ENCODE data around the gene DDX51. TPM values are rescaled to one million over a fixed set of nuclear protein-coding genes. Genes with fewer than 3 reads are reported as not detected.

The DDX51 gene
- polyA plus RNA-seq, 3 donors from 2014 or later, result 2.9 to 6.3 (median 5.0) TPM

- H3K27ac Mint-ChIP-seq, result no peak overlapping the region
- peaks cover 0 to 3% (median 0%) of the 10 kb centered on the region in 3 donors for H3K27me3 Mint-ChIP-seq (ENCODE audit: low read depth in 3 of 3)
- no peak for DNase-seq
- H3K4me3 Mint-ChIP-seq, result no peak overlapping the region
- H3K9me3 Mint-ChIP-seq, result no peaks in the 10 kb centered on the region
- no peaks in the 10 kb centered on the region for H3K36me3 Mint-ChIP-seq
- H3K4me1 Mint-ChIP-seq, result peaks cover 1 to 2% of the 10 kb centered on the region in 2 donors
Observed at GRCh38 chr12:132158677-132159554, 14.8 kb upstream of the DDX51 start.

DNA sequence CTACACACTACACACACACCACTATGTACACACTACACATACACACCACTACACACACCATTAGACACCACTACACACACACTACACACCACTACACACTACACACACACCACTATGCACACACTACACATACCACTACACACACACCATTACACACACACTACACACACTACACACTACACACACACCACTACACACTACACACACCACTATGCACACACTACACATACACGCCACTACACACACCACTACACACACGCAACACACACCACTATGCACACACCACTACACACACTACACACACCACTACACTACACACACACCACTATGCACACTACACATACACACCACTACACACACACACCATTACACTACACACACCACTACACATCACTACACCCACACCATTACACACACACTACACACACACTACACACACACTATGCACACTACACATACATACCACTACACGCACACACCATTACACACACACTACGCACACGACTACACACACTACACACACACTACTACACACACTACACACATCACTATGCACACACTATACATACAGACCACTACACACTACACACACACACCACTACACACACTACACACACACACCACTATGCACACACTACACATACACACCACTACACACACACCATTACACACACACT lies 13.8 kb upstream of the DDX51 start:
- no peak overlapping the region for H3K27ac Mint-ChIP-seq
- DNase-seq, result no peak
- peaks cover 0 to 3% of the 10 kb centered on the region in 2 donors for H3K4me1 Mint-ChIP-seq
- peaks cover 0 to 6% (median 0%) of the 10 kb centered on the region in 3 donors for H3K27me3 Mint-ChIP-seq (ENCODE audit: low read depth in 3 of 3)
- no peaks in the 10 kb centered on the region for H3K9me3 Mint-ChIP-seq
- no peaks in the 10 kb centered on the region for H3K36me3 Mint-ChIP-seq
- H3K4me3 Mint-ChIP-seq, result no peak overlapping the region

GRCh38 chr12:132156573-132157325 lies 12.6 kb upstream of the DDX51 start:
- Mint-ChIP-seq H3K4me1 (peaks cover 0 to 3% of the 10 kb centered on the region in 2 donors), H3K4me3 (no peak overlapping the region), H3K27me3 (ENCODE audit: low read depth in 3 of 3) (peaks cover 0 to 6% (median 0%) of the 10 kb centered on the region in 3 donors), H3K36me3 (no peaks in the 10 kb centered on the region), H3K27ac (no peak overlapping the region), H3K9me3 (no peaks in the 10 kb centered on the region)
- DNase-seq, result no peak

DNA sequence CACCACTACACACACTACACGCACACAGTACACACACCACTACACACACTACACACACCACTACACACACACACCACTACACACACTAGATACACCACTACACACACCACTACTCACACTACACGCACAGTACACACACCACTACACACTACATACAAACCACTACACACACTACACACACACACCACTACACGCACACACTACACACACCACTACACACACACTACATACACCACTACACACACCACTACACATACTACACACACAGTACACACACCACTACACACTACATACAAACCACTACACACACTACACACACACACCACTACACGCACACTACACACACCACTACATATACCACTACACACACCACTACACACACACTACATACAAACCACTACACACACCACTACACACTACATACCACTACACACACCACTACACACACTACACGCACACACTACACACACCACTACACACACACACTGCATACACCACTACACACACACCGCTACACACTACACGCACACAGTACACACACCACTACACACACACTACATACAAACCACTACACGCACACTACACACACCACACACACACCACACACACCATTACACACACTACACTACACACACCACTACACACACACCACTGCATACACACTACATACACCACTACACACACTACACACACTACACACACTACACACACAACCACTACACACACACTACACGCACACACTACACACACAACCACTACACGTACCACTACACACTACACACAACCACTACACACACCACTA lies 11.9 kb upstream of the DDX51 start:
- Mint-ChIP-seq H3K27ac (no peak overlapping the region), H3K4me1 (peaks cover 0 to 3% of the 10 kb centered on the region in 2 donors), H3K9me3 (no peaks in the 10 kb centered on the region), H3K36me3 (no peaks in the 10 kb centered on the region), H3K27me3 (ENCODE audit: low read depth in 3 of 3) (peaks cover 0 to 6% (median 0%) of the 10 kb centered on the region in 3 donors), H3K4me3 (no peak overlapping the region)
- no peak for DNase-seq

GRCh38 chr12:132154941-132155770 lies 11.0 kb upstream of the DDX51 start:
- Mint-ChIP-seq H3K36me3 (no peaks in the 10 kb centered on the region), H3K27me3 (ENCODE audit: low read depth in 3 of 3) (peaks cover 0 to 6% (median 0%) of the 10 kb centered on the region in 3 donors), H3K4me1 (peaks cover 0 to 2% of the 10 kb centered on the region in 2 donors), H3K9me3 (no peaks in the 10 kb centered on the region), H3K27ac (no peak overlapping the region), H3K4me3 (no peak overlapping the region)
- no peak for DNase-seq

- H3K27ac Mint-ChIP-seq, result peak overlapping the region in 1 of 6 donors; percentile 7
- no peak for DNase-seq
- no peaks in the 10 kb centered on the region for H3K9me3 Mint-ChIP-seq
- H3K4me1 Mint-ChIP-seq, result peaks cover 0 to 1% of the 10 kb centered on the region in 2 donors
- no peaks in the 10 kb centered on the region for H3K36me3 Mint-ChIP-seq
- H3K27me3 Mint-ChIP-seq (ENCODE audit: low read depth in 3 of 3), result peaks cover 0 to 4% (median 0%) of the 10 kb centered on the region in 3 donors
- H3K4me3 Mint-ChIP-seq, result peak overlapping the region in 2 of 5 donors; percentile 4 to 51
Observed at GRCh38 chr12:132154341-132154761, 10.2 kb upstream of the DDX51 start.

- peaks cover 0 to 1% of the 10 kb centered on the region in 2 donors for H3K4me1 Mint-ChIP-seq
- H3K4me3 Mint-ChIP-seq, result peak overlapping the region in 2 of 5 donors; percentile 4 to 51
- H3K27ac Mint-ChIP-seq, result peak overlapping the region in 1 of 6 donors; percentile 7
- no peaks in the 10 kb centered on the region for H3K36me3 Mint-ChIP-seq
- H3K9me3 Mint-ChIP-seq, result no peaks in the 10 kb centered on the region
- peaks cover 0 to 4% (median 0%) of the 10 kb centered on the region in 3 donors for H3K27me3 Mint-ChIP-seq (ENCODE audit: low read depth in 3 of 3)
- DNase-seq, result peak; percentile 56 to 71 (median 64)
Observed at GRCh38 chr12:132153501-132154340, 9.6 kb upstream of the DDX51 start.

DNA sequence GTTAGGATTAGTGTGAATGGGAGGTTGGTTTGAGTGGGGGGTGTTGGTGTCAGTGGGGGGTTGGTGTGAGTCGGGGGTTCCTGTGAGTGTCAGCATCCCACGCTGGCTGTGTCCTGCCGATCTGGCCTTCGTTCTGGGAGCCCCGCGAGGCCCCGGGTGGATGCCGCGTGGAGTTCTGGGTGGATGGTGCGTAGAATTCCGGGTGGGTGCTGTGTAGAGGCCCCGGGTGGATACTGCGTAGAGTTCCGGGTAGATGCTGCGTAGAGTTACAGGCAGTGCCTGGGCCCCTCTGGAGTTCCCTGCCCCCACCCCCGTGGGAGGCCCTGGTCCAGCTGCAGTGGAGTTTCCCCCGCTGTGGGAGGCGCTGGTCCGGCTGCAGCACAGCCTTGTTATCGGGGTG lies 8.8 kb upstream of the DDX51 start:
- Mint-ChIP-seq H3K36me3 (no peaks in the 10 kb centered on the region), H3K9me3 (no peaks in the 10 kb centered on the region), H3K4me1 (peaks cover 0 to 1% of the 10 kb centered on the region in 2 donors), H3K4me3 (no peak overlapping the region), H3K27me3 (ENCODE audit: low read depth in 3 of 3) (peaks cover 0 to 4% (median 0%) of the 10 kb centered on the region in 3 donors), H3K27ac (no peak overlapping the region)
- DNase-seq, result no peak

GRCh38 chr12:132152411-132152821 lies 8.3 kb upstream of the DDX51 start:
- Mint-ChIP-seq H3K4me1 (peaks cover 0 to 1% of the 10 kb centered on the region in 2 donors), H3K27ac (no peak overlapping the region), H3K36me3 (no peaks in the 10 kb centered on the region), H3K9me3 (no peaks in the 10 kb centered on the region), H3K27me3 (ENCODE audit: low read depth in 3 of 3) (peaks cover 0 to 4% (median 0%) of the 10 kb centered on the region in 3 donors), H3K4me3 (no peak overlapping the region)
- DNase-seq, result no peak

DNA sequence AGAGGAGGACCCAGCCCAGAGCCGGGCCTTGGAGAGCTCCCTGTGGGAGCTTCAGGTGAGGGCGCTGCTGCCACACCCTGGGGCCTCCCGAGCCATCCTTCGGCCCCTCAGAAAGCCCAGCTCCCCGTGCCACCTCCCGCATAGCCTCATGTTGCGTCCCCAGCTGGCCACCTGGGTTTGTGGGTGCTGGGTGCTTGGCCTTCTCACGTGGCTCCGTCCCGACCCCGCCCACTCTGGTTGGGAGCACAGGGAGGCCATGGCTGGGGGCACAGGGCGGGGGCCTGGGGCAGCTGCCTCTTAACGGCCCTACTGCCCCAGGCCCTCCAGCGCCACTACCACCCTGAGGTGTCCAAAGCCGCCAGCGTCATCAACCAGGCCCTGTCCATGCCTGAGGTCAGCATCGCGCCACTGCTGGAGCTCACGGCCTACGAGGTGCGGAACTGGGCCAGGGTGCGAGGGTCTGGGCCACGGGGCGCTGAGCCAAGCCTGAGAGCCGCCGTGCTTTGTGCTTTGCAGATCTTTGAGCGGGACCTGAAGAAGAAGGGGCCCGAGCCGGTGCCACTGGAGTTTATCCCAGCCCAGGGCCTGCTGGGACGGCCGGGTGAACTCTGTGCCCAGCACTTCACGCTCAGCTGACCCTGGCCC lies 7.8 kb upstream of the DDX51 start:
- no peak for DNase-seq
- peaks cover 0 to 1% of the 10 kb centered on the region in 2 donors for H3K4me1 Mint-ChIP-seq
- H3K36me3 Mint-ChIP-seq, result no peaks in the 10 kb centered on the region
- no peak overlapping the region for H3K4me3 Mint-ChIP-seq
- H3K9me3 Mint-ChIP-seq, result no peaks in the 10 kb centered on the region
- peaks cover 0 to 4% (median 0%) of the 10 kb centered on the region in 3 donors for H3K27me3 Mint-ChIP-seq (ENCODE audit: low read depth in 3 of 3)
- H3K27ac Mint-ChIP-seq, result no peak overlapping the region

DNA sequence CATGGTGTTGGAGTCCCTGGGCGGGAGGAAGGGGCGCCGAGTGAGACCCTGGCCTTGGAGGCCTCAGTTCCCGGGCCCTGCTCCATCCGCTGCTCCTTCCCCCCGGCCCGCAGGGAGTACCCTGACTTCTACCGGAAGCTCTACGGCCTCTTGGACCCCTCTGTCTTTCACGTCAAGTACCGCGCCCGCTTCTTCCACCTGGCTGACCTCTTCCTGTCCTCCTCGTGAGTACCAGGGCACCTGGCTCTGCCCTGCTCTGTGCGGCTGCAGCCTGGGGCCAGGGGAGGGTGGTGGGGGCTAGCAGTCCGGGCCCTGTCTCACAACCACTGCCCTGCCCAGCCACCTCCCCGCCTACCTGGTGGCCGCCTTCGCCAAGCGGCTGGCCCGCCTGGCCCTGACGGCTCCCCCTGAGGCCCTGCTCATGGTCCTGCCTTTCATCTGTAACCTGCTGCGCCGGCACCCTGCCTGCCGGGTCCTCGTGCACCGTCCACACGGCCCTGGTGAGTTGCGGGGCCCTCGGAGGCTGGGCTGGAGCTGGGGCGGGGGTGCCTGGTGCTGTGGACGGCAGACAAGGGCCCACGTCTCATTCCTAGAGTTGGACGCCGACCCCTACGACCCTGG lies 7.1 kb upstream of the DDX51 start:
- Mint-ChIP-seq H3K36me3 (no peaks in the 10 kb centered on the region), H3K9me3 (no peaks in the 10 kb centered on the region), H3K27ac (no peak overlapping the region), H3K4me3 (no peak overlapping the region), H3K27me3 (ENCODE audit: low read depth in 3 of 3) (peaks cover 0 to 4% (median 0%) of the 10 kb centered on the region in 3 donors), H3K4me1 (peaks cover 6 to 7% of the 10 kb centered on the region in 2 donors)
- DNase-seq, result no peak
